Activated CD4-positive, CD25-positive, alpha-beta regulatory T cell treated with anti-CD3 and anti-CD28 coated beads, Interleukin-2, amount 50 U/mL, for 24 hours (primary cell): ENCODE measurements around the gene PPL.

Experiments
- ATAC-seq, 2 donors: fragments of 150-1000 bp; cut with Tn5 transposase; one replicate each; pipeline ENCODE4 v1.10.0; 2021; ENCODE audit warnings: mild to moderate bottlenecking in 1 of 2, moderate library complexity in 1 of 2

The PPL gene

GRCh38 chr16:4886151-4886550 is 50.8 kb downstream of the PPL start:
- no peak for ATAC-seq

GRCh38 chr16:4884972-4885874 is 51.7 kb downstream of the PPL start:
- ATAC-seq = no peak

GRCh38 chr16:4884209-4884608 is 52.7 kb downstream of the PPL start:
- no peak for ATAC-seq

- no peak for ATAC-seq
Measured at GRCh38 chr16:4883501-4883900, 53.4 kb downstream of the PPL start.

GRCh38 chr16:4882633-4883285 is 54.2 kb downstream of the PPL start:
- no peak for ATAC-seq

GRCh38 chr16:4882000-4882632 is 54.8 kb downstream of the PPL start:
- no peak for ATAC-seq

GRCh38 chr16:4880006-4880580 is 56.9 kb downstream of the PPL start:
- no peak for ATAC-seq

- ATAC-seq = no peak
Measured at GRCh38 chr16:4879049-4879448, 57.9 kb downstream of the PPL start.

- no peak for ATAC-seq
Measured at GRCh38 chr16:4877380-4877685, 59.6 kb downstream of the PPL start.

GRCh38 chr16:4876646-4877379 is 60.1 kb downstream of the PPL start:
- no peak for ATAC-seq

GRCh38 chr16:4874666-4875065 is 62.3 kb downstream of the PPL start:
- ATAC-seq = no peak

GRCh38 chr16:4873091-4873490 is 63.9 kb downstream of the PPL start:
- ATAC-seq = no peak

GRCh38 chr16:4871071-4871470 is 65.9 kb downstream of the PPL start:
- no peak for ATAC-seq

- ATAC-seq = no peak
Measured at GRCh38 chr16:4870138-4870671, 66.7 kb downstream of the PPL start.

GRCh38 chr16:4869147-4869805 is 67.7 kb downstream of the PPL start:
- ATAC-seq = no peak

GRCh38 chr16:4868535-4868934 is 68.4 kb downstream of the PPL start:
- ATAC-seq = no peak

- no peak for ATAC-seq
Measured at GRCh38 chr16:4868026-4868425, 68.9 kb downstream of the PPL start.

- no peak for ATAC-seq
Measured at GRCh38 chr16:4866586-4866985, 70.4 kb downstream of the PPL start.

- ATAC-seq = no peak
Measured at GRCh38 chr16:4865231-4865860, 71.6 kb downstream of the PPL start.

GRCh38 chr16:4864728-4865127 is 72.2 kb downstream of the PPL start:
- no peak for ATAC-seq

GRCh38 chr16:4862639-4863038 is 74.3 kb downstream of the PPL start:
- ATAC-seq = no peak
